LHCN-M2 (cell line): Measurements from ENCODE around the gene CA5A. TPM values are rescaled to one million over a fixed set of nuclear protein-coding genes. Genes with fewer than 3 reads are reported as not detected.
"Not testable (repeated sequence)": the region's sequence is repeated elsewhere in the genome, so short reads cannot be mapped to it uniquely, and the experiment has no call there.

Experiments used
- DNase-seq: peaks from one replicate; pipeline ENCODE4 v3.0.0-alpha.2; 2012; ENCODE audit warnings: low read depth
- total RNA-seq: library from RNA; depleted of rRNA; stranded (reverse); fragments of >200 nt; gene quantifications from 2 replicates; pipeline ENCODE4 v1.2.3, GENCODE V29; 2014

Gene CA5A
- total RNA-seq, 1 experiment from 2014 or later: not detected

- DNase-seq: no peak
Observed at GRCh38 chr16:87948119-87948545, 11.8 kb upstream of the CA5A start.

- no peak for DNase-seq
Observed at GRCh38 chr16:87947356-87948118, 11.2 kb upstream of the CA5A start.

- no peak for DNase-seq
Observed at GRCh38 chr16:87946596-87947347, 10.4 kb upstream of the CA5A start.

- peak; percentile 52 for DNase-seq
Observed at GRCh38 chr16:87945351-87946042, 9.2 kb upstream of the CA5A start.

GRCh38 chr16:87942680-87943079 is 6.4 kb upstream of the CA5A start:
- no peak for DNase-seq

GRCh38 chr16:87939562-87940423 is 3.5 kb upstream of the CA5A start:
- DNase-seq: no peak

- DNase-seq: no peak
Observed at GRCh38 chr16:87938412-87938949, 2.2 kb upstream of the CA5A start.

DNA sequence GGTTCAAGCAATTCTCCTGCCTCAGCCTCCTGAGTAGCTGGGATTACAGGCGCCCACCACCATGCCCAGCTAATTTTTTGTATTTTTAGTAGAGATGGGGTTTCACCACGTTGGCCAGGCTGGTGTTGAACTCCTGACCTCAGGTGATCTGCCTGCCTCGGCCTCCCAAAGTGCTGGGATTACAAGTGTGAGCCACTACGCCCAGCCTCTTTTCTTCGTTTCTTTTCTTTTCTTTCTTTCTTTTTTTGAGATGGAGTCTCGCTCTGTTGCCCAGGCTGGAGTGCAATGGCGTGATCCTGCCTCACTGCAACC is 858 bp upstream of the CA5A start:
- not testable (repeated sequence) for DNase-seq

- not testable (repeated sequence) for DNase-seq
Observed at GRCh38 chr16:87936016-87936374, 334 bp downstream of the CA5A start.

GRCh38 chr16:87934752-87935425 is 1.4 kb downstream of the CA5A start:
- not testable (repeated sequence) for DNase-seq

GRCh38 chr16:87933140-87933495 is 3.2 kb downstream of the CA5A start:
- no peak for DNase-seq

DNA sequence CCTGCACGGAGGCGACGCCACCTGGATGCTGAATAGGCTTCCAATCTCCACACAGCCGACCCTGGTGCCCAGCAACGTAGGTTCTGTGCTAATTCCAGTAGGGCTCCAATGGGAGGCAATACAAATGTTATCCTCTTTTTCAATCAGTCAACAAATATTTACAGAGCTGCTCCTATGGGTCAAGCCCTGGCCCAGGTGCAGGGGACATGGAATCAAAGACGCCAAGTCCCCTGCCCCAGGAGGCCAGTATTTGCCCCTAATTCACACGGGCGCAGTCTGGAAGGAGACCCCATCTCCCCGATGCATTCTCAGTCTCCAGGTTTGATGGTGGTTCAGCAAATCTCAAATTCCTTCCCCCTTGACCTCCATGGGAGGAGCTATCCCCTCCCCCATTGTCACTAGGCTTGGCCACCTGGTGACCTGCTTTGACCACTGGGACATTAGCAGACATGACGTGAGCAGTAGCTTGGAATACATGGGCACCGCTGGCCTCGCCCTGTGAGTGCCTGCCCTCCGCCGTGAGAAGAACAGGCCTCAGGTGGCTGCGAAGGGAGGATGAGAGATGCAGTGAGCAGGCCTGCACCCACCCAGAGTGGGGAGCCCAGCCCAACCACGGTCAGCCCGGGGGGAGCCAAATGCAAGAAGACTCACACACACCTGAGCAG is 3.7 kb downstream of the CA5A start:
- DNase-seq: not testable (repeated sequence)

GRCh38 chr16:87931504-87931903 is 4.8 kb downstream of the CA5A start:
- DNase-seq: no peak

DNA sequence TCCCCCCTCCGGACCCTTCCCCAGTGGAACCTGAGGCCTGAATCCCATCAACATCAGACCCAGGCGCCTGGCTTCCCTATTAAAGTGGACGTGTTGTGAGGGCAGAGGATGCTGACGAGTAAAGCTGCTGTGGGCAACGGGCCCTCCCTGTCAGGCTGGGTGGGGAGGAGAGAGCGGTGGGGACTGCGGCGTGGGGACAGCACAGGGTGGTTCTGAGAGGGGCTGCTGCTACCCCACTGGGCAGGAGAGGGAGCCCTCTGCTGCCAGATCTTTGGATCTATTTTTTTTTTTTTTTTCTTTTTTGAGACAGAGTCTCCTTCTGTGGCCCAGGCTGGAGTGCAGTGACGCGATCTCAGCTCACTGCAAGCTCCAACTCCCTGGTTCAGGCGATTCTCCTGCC is 5.9 kb downstream of the CA5A start:
- DNase-seq: no peak

- no peak for DNase-seq
Observed at GRCh38 chr16:87929986-87930385, 6.3 kb downstream of the CA5A start.

DNA sequence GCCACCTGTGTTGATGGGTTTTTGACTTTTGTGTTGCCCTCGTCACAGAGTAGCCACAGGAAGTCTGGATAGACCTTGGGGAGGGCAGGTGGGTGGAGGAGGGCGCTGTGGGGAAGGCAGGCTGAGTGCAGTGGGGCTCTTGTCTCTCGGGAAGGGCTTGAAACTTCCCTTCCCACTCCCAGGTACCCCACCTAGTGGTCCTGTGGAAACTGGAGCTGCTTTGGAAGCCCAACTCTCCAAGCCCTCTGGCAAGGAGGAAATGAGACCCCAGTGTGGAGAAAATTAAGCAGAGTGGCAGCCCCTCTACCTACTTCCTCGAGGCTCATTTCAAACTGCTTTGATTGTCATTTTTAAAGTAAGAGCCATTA is 9.2 kb downstream of the CA5A start:
- DNase-seq: no peak

DNA sequence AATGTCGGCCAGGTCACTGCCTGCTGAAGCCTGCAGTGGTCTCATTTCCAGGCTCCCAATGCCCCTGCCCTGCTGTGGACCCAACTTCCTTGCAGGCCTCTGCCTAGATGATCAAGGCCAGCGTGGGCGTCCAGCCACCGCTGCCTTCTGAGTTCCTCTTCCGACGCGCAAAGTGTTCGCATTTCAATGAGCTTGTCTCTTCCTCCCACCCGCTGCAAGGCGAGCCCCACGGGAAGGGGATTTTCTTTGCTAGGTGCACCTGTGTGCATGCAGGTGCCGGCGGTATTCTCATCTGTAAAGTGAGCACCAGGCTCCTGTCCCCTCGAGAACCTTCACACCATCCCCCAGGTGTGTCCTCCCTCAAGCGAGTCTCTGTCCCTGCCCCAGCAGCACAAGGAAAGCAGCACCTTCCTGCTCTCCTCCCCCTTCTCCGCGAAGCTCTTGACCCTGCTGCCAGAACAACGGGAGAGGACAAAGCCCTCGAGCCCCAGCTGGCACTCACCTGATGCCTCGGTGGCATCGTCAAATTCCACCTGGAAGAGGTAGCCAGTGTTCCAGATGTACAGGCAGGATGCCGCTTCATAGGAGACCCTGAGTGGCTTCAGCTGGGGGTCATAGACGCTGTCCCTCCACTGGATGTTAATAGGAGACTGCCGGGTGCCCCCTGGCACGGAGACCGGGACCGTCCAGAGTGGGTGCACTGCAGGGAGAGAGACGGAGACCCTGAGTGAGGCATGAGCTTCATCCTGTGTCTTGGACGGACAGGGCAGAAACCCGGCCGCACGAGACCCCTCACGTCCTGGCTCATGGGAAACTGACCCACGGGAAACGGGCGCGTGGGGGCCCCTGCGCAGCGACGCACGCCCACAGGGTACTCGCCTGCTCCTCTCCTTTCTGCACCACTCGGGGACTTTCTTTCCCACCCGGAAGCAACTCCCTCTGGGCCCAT is 9.8 kb downstream of the CA5A start:
- DNase-seq: no peak

GRCh38 chr16:87924811-87925670 is 11.3 kb downstream of the CA5A start:
- no peak for DNase-seq
